Peyer's patch (tissue), 4 donors: Measurements from ENCODE around the gene SUPT4H1.

ENCODE experiments used
- CTCF ChIP-seq, 6 experiments: fragments of 450-650 bp in 4 of 6; fragments of 200-600 bp in 2 of 6; sonication (generic) in 1 of 6; IDR thresholded peaks; one replicate each; pipeline ENCODE4 v1.5.1; 2017 to 2019; ENCODE audit warnings: antibody characterized with exemption in 6 of 6, mild to moderate bottlenecking in 3 of 6, moderate library complexity in 1 of 6
- POLR2A ChIP-seq, 2 donors: fragments of 450-650 bp; IDR thresholded peaks; one replicate each; pipeline ENCODE4 v1.5.1; 2017; ENCODE audit warnings: antibody characterized with exemption in 2 of 2, mild to moderate bottlenecking in 2 of 2, moderate library complexity in 2 of 2

- no peak for TF ChIP-seq CTCF (IDR thresholded peaks at IDR 0.05)
- TF ChIP-seq POLR2A (IDR thresholded peaks at IDR 0.05): no peak
These were observed 42.1 kb downstream of the SUPT4H1 start for GRCh38 chr17:58309918-58310259.
